Measurements from ENCODE around the gene RHPN2. TPM values are rescaled to one million over a fixed set of nuclear protein-coding genes. Genes with fewer than 3 reads are reported as not detected.
A peak's percentile ranks its signal among the peaks of the same experiment; 100 is the strongest.

Gene RHPN2
- total and polyA plus RNA-seq, 2 of the 13 experiments (the other 11 are each of a cell fraction or from before 2014, with no cell fraction given), result 20.3 to 48.0 TPM

DNA sequence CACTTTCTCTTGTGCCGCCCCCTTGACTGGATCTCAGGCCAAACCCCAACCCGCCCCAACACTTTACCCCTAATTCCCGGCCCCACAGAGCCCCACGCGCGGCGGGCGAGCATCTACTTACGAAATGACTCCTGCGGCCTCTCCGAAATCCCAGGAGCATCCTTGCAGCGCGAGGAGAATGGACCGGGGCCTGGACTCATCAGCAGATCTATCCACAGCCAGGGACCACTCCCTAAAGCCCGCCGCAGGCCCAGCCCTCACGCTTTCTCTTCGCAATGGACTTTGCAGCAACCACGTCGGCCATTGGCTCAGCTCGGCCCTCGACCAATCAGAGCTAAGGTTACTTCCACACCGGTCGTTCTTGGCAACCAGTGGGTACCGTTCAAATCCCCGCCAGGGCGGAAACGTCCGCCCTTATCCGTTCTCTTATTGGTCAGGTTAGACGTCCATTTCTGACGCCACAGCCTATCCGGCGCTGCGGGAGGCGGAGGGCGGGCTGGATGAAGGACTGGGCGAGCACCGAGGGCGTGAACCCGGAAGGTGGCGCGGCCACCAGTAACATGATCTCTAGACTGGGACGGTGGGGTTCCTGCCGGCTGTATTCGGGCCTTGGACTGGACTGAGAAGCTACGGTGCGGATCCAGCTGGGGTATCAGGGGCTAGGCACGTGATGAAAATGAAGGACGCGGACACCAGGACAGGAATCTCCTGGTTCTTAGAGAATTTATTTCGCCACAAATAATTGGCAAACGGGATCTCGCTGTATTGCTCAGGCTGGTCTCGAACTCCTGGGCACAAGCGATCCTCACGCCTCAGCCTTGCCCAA is 92.8 kb downstream of the RHPN2 start, which contains the start of the genes CEP89 and FAAP24 (continued):
- TF ChIP-seq, protein P1, sequence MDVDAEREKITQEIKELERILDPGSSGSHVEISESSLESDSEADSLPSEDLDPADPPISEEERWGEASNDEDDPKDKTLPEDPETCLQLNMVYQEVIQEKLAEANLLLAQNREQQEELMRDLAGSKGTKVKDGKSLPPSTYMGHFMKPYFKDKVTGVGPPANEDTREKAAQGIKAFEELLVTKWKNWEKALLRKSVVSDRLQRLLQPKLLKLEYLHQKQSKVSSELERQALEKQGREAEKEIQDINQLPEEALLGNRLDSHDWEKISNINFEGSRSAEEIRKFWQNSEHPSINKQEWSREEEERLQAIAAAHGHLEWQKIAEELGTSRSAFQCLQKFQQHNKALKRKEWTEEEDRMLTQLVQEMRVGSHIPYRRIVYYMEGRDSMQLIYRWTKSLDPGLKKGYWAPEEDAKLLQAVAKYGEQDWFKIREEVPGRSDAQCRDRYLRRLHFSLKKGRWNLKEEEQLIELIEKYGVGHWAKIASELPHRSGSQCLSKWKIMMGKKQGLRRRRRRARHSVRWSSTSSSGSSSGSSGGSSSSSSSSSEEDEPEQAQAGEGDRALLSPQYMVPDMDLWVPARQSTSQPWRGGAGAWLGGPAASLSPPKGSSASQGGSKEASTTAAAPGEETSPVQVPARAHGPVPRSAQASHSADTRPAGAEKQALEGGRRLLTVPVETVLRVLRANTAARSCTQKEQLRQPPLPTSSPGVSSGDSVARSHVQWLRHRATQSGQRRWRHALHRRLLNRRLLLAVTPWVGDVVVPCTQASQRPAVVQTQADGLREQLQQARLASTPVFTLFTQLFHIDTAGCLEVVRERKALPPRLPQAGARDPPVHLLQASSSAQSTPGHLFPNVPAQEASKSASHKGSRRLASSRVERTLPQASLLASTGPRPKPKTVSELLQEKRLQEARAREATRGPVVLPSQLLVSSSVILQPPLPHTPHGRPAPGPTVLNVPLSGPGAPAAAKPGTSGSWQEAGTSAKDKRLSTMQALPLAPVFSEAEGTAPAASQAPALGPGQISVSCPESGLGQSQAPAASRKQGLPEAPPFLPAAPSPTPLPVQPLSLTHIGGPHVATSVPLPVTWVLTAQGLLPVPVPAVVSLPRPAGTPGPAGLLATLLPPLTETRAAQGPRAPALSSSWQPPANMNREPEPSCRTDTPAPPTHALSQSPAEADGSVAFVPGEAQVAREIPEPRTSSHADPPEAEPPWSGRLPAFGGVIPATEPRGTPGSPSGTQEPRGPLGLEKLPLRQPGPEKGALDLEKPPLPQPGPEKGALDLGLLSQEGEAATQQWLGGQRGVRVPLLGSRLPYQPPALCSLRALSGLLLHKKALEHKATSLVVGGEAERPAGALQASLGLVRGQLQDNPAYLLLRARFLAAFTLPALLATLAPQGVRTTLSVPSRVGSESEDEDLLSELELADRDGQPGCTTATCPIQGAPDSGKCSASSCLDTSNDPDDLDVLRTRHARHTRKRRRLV (CRISPR knock-in tag; IDR thresholded peaks at IDR 0.05), result no peak
- TF ChIP-seq, protein P2, sequence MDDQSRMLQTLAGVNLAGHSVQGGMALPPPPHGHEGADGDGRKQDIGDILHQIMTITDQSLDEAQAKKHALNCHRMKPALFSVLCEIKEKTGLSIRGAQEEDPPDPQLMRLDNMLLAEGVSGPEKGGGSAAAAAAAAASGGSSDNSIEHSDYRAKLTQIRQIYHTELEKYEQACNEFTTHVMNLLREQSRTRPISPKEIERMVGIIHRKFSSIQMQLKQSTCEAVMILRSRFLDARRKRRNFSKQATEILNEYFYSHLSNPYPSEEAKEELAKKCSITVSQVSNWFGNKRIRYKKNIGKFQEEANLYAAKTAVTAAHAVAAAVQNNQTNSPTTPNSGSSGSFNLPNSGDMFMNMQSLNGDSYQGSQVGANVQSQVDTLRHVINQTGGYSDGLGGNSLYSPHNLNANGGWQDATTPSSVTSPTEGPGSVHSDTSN (CRISPR knock-in tag; IDR thresholded peaks at IDR 0.05; ENCODE audit: borderline replicate concordance), result peak; percentile 88; the same call in 1 of the 2 replicates
- TF ChIP-seq, protein P3, sequence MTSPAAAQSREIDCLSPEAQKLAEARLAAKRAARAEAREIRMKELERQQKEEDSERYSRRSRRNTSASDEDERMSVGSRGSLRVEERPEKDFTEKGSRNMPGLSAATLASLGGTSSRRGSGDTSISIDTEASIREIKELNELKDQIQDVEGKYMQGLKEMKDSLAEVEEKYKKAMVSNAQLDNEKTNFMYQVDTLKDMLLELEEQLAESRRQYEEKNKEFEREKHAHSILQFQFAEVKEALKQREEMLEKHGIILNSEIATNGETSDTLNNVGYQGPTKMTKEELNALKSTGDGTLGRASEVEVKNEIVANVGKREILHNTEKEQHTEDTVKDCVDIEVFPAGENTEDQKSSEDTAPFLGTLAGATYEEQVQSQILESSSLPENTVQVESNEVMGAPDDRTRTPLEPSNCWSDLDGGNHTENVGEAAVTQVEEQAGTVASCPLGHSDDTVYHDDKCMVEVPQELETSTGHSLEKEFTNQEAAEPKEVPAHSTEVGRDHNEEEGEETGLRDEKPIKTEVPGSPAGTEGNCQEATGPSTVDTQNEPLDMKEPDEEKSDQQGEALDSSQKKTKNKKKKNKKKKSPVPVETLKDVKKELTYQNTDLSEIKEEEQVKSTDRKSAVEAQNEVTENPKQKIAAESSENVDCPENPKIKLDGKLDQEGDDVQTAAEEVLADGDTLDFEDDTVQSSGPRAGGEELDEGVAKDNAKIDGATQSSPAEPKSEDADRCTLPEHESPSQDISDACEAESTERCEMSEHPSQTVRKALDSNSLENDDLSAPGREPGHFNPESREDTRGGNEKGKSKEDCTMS (CRISPR knock-in tag; conservative IDR thresholded peaks at IDR 0.05), result no peak
- no peak for TF ChIP-seq ZNF121 (CRISPR knock-in tag; IDR thresholded peaks at IDR 0.05)
- TF ChIP-seq ZNF30 (CRISPR knock-in tag; IDR thresholded peaks at IDR 0.05), result no peak
- TF ChIP-seq ZBTB21 (CRISPR knock-in tag; IDR thresholded peaks at IDR 0.05), result no peak
- TF ChIP-seq, protein P4, sequence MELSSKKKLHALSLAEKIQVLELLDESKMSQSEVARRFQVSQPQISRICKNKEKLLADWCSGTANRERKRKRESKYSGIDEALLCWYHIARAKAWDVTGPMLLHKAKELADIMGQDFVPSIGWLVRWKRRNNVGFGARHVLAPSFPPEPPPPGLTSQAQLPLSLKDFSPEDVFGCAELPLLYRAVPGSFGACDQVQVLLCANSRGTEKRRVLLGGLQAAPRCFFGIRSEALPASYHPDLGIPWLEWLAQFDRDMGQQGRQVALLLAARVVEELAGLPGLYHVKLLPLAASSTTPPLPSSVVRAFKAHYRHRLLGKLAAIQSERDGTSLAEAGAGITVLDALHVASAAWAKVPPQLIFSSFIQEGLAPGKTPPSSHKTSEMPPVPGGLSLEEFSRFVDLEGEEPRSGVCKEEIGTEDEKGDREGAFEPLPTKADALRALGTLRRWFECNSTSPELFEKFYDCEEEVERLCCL (CRISPR knock-in tag; IDR thresholded peaks at IDR 0.05; ENCODE audit: borderline replicate concordance), result no peak
- TF ChIP-seq, protein P5, sequence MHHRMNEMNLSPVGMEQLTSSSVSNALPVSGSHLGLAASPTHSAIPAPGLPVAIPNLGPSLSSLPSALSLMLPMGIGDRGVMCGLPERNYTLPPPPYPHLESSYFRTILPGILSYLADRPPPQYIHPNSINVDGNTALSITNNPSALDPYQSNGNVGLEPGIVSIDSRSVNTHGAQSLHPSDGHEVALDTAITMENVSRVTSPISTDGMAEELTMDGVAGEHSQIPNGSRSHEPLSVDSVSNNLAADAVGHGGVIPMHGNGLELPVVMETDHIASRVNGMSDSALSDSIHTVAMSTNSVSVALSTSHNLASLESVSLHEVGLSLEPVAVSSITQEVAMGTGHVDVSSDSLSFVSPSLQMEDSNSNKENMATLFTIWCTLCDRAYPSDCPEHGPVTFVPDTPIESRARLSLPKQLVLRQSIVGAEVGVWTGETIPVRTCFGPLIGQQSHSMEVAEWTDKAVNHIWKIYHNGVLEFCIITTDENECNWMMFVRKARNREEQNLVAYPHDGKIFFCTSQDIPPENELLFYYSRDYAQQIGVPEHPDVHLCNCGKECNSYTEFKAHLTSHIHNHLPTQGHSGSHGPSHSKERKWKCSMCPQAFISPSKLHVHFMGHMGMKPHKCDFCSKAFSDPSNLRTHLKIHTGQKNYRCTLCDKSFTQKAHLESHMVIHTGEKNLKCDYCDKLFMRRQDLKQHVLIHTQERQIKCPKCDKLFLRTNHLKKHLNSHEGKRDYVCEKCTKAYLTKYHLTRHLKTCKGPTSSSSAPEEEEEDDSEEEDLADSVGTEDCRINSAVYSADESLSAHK (CRISPR knock-in tag; IDR thresholded peaks at IDR 0.05; ENCODE audit: borderline replicate concordance), result no peak
- TF ChIP-seq PHF5A (CRISPR knock-in tag; IDR thresholded peaks at IDR 0.05; ENCODE audit: low read depth, unreplicated experiment), result peak; percentile 77
- TF ChIP-seq BORCS8-MEF2B (CRISPR knock-in tag; IDR thresholded peaks at IDR 0.05), result peak; percentile 100
- peak; percentile 85; the same call in 1 of the 2 replicates for TF ChIP-seq ZNF564 (CRISPR knock-in tag; IDR thresholded peaks at IDR 0.05)
- no peak for TF ChIP-seq NFIC (IDR thresholded peaks at IDR 0.05; ENCODE audit: low read length)
- no peak for TF ChIP-seq TRIM24 (CRISPR knock-in tag; IDR thresholded peaks at IDR 0.05)

Data from HepG2 (cell line).